H1 (cell line): ENCODE data around the gene NUDT3. TPM values are rescaled to one million over a fixed set of nuclear protein-coding genes. Genes with fewer than 3 reads are reported as not detected.
"Not testable (repeated sequence)": the region's sequence is repeated elsewhere in the genome, so short reads cannot be mapped to it uniquely, and the experiment has no call there.

Experiments used
- CTCF ChIA-PET: fragments of 300-600 bp; sonication (Branson Sonifier 250); formaldehyde crosslinking; loops from one replicate; lab custom pipeline; 2021; ENCODE audit not compliant: partially characterized antibody; lab: Charles Lee
- POLR2A ChIA-PET: fragments of 300-600 bp; sonication (Branson Sonifier 250); formaldehyde crosslinking; loops from one replicate; lab custom pipeline; 2021; ENCODE audit warnings: inconsistent platforms; ENCODE audit not compliant: partially characterized antibody; lab: Charles Lee
- DNase-seq, 2 experiments: peaks; one replicate each; pipeline versions ENCODE4 v3.0.0 to v3.0.0-alpha.2; 2010 to 2022; ENCODE audit warnings: low spot score in 2 of 2, low read depth in 1 of 2, mixed read lengths in 1 of 2
- FAIRE-seq: peaks from 2 replicates; lab custom pipeline; 2011; peaks lifted over from hg19 to GRCh38; lab: Jason Lieb, UNC
- H2AFZ ChIP-seq: 2 replicates; pipeline ENCODE4 v1.8.1; 2012; ENCODE audit warnings: low read length, inconsistent platforms
- H2AK5ac ChIP-seq: 2 replicates; pipeline ENCODE4 v1.6.1; 2013; ENCODE audit warnings: low read depth, low read length
- H2BK120ac ChIP-seq: replicated peaks from 2 replicates; pipeline ENCODE3; 2013; ENCODE audit warnings: low read depth, low read length, inconsistent platforms
- H2BK12ac ChIP-seq: 2 replicates; pipeline ENCODE4 v1.6.1; 2013; ENCODE audit warnings: low read depth, low read length
- H2BK15ac ChIP-seq: 2 replicates; pipeline ENCODE4 v1.6.1; 2013; ENCODE audit warnings: low read length
- H2BK20ac ChIP-seq: 2 replicates; pipeline ENCODE4 v1.6.1; 2013; ENCODE audit warnings: low read length
- H2BK5ac ChIP-seq: 2 replicates; pipeline ENCODE4 v1.6.1; 2013; ENCODE audit warnings: low read depth, low read length
- H3K14ac ChIP-seq: 2 replicates; pipeline ENCODE4 v1.6.1; 2013; ENCODE audit warnings: inconsistent platforms; ENCODE audit not compliant: insufficient read length
- H3K18ac ChIP-seq: 2 replicates; pipeline ENCODE4 v1.6.1; 2013; ENCODE audit warnings: low read length; ENCODE audit errors: extremely low read depth
- H3K23ac ChIP-seq: 2 replicates; pipeline ENCODE4 v1.6.1; 2013; ENCODE audit warnings: inconsistent platforms; ENCODE audit not compliant: insufficient read length
- H3K23me2 ChIP-seq: 2 replicates; pipeline ENCODE4 v1.6.1; 2013; ENCODE audit warnings: low read depth, low read length
- H3K27ac ChIP-seq: 2 replicates; pipeline ENCODE4 v1.6.1; 2011; ENCODE audit warnings: low read depth, low read length, inconsistent platforms
- H3K27me3 ChIP-seq, 4 experiments: replicated peaks in 1 of 4; 1 replicate in 1 of 4; 2 replicates in 3 of 4; pipeline versions ENCODE4 v1.6.1 to v1.8.1; 2011 to 2013; ENCODE audit warnings: low read length in 3 of 4, mild to moderate bottlenecking in 3 of 4, inconsistent platforms in 2 of 4, mixed read lengths in 2 of 4, moderate library complexity in 1 of 4; ENCODE audit not compliant: control insufficient read depth in 3 of 4, insufficient read depth in 3 of 4; ENCODE audit errors: extremely low read depth in 1 of 4
- H3K36me3 ChIP-seq, 4 experiments: 2 replicates each; pipeline versions ENCODE4 v1.6.1 to v1.8.1; 2011 to 2013; ENCODE audit warnings: mild to moderate bottlenecking in 4 of 4, low read length in 3 of 4, moderate library complexity in 2 of 4, control low read depth in 1 of 4, inconsistent platforms in 1 of 4; ENCODE audit not compliant: insufficient read depth in 4 of 4, control insufficient read depth in 2 of 4
- H3K4ac ChIP-seq: replicated peaks from 2 replicates; pipeline ENCODE3; 2013; ENCODE audit warnings: low read length, low read depth, mixed read lengths, inconsistent platforms; ENCODE audit not compliant: insufficient read length
- H3K4me1 ChIP-seq, 4 experiments: replicated peaks in 1 of 4; 1 replicate in 1 of 4; 2 replicates in 3 of 4; pipeline versions ENCODE4 v1.6.1 to v1.8.1; 2011 to 2013; ENCODE audit warnings: low read length in 3 of 4, inconsistent platforms in 2 of 4, mixed read lengths in 1 of 4; ENCODE audit not compliant: insufficient read depth in 4 of 4, control insufficient read depth in 3 of 4
- H3K4me2 ChIP-seq, 2 experiments: 2 replicates each; pipeline versions ENCODE4 v1.6.1 to v1.8.1; 2011 to 2013; ENCODE audit warnings: low read depth in 2 of 2, low read length in 2 of 2, control low read depth in 1 of 2, inconsistent platforms in 1 of 2, mild to moderate bottlenecking in 1 of 2; ENCODE audit not compliant: insufficient read depth in 1 of 2
- H3K4me3 ChIP-seq, 4 experiments: fragments of 200-600, 300-600 bp in 1 of 4; sonication (generic), shearing (Covaris generic), sonication (Bioruptor Twin) in 1 of 4; 2 replicates each; pipeline versions ENCODE4 v1.5.1 to v1.8.1; 2011 to 2016; ENCODE audit warnings: low read length in 4 of 4, low read depth in 3 of 4, control low read depth in 2 of 4, inconsistent platforms in 2 of 4, mild to moderate bottlenecking in 2 of 4, mixed read lengths in 1 of 4, moderate library complexity in 1 of 4; ENCODE audit not compliant: insufficient read depth in 2 of 4; ENCODE audit errors: extremely low read depth in 1 of 4
- H3K56ac ChIP-seq: replicated peaks from 2 replicates; pipeline ENCODE3; 2013; ENCODE audit warnings: low read depth, mild to moderate bottlenecking, mixed read lengths, low read length, inconsistent platforms; ENCODE audit not compliant: insufficient read length
- H3K79me1 ChIP-seq: 2 replicates; pipeline ENCODE4 v1.6.1; 2013; ENCODE audit warnings: low read depth, low read length, control low read depth
- H3K79me2 ChIP-seq, 2 experiments: 2 replicates each; pipeline versions ENCODE4 v1.6.1 to v1.8.1; 2012 to 2013; ENCODE audit warnings: low read length in 2 of 2, mild to moderate bottlenecking in 2 of 2, inconsistent platforms in 1 of 2; ENCODE audit not compliant: insufficient read depth in 2 of 2, control insufficient read depth in 1 of 2
- H3K9ac ChIP-seq, 4 experiments: replicated peaks in 1 of 4; 1 replicate in 1 of 4; 2 replicates in 3 of 4; pipeline versions ENCODE4 v1.6.1 to v1.8.1; 2011 to 2013; ENCODE audit warnings: low read depth in 3 of 4, low read length in 3 of 4, control low read depth in 2 of 4, mild to moderate bottlenecking in 2 of 4, moderate library complexity in 2 of 4, inconsistent platforms in 1 of 4; ENCODE audit errors: extremely low read depth in 1 of 4
- H3K9me3 ChIP-seq, 2 experiments: 2 replicates each; pipeline versions ENCODE4 v1.6.1 to v1.8.1; 2012 to 2013; ENCODE audit warnings: mild to moderate bottlenecking in 2 of 2, moderate library complexity in 2 of 2, control low read depth in 1 of 2, inconsistent platforms in 1 of 2, low read depth in 1 of 2, low read length in 1 of 2, mixed read lengths in 1 of 2; ENCODE audit not compliant: insufficient read depth in 2 of 2
- H4K20me1 ChIP-seq, 2 experiments: replicated peaks in 1 of 2; 2 replicates each; pipeline versions ENCODE3 to v1.8.1; 2011 to 2013; ENCODE audit warnings: inconsistent platforms in 2 of 2, low read length in 2 of 2, mild to moderate bottlenecking in 1 of 2; ENCODE audit not compliant: insufficient read depth in 2 of 2, control insufficient read depth in 1 of 2
- H4K5ac ChIP-seq: 2 replicates; pipeline ENCODE4 v1.6.1; 2013; ENCODE audit warnings: low read length, low read depth, mixed read lengths, inconsistent platforms; ENCODE audit not compliant: insufficient read length
- H4K8ac ChIP-seq: 2 replicates; pipeline ENCODE4 v1.8.0; 2013; ENCODE audit warnings: mild to moderate bottlenecking, moderate library complexity, low read length, inconsistent platforms; ENCODE audit not compliant: insufficient read depth; ENCODE audit errors: extremely low read depth
- H4K91ac ChIP-seq: replicated peaks from 2 replicates; pipeline ENCODE3; 2013; ENCODE audit warnings: low read length, mixed read lengths, inconsistent platforms; ENCODE audit not compliant: insufficient read length
- WGBS, 2 experiments: shearing (Covaris generic) in 1 of 2; methylation state at CpG; one replicate each; pipeline versions ENCODE4 v1.1.6 to v1.1.7; 2013 to 2015; ENCODE audit warnings: low lambda C conversion rate in 2 of 2, mixed read lengths in 2 of 2, inconsistent platforms in 1 of 2, low coverage in 1 of 2, missing lambda C conversion rate in 1 of 2; ENCODE audit not compliant: insufficient replicate concordance in 2 of 2, insufficient coverage in 1 of 2, insufficient read length in 1 of 2; ENCODE audit errors: extremely low coverage in 1 of 2, missing lambda C conversion rate in 1 of 2; 5-methylcytosine and 5-hydroxymethylcytosine counted together
- polyA plus RNA-seq, 7 experiments: library from polyadenylated mRNA; depleted of rRNA in 3 of 7; stranded (reverse) in 5 of 7; unstranded in 2 of 7; fragments of >200 nt in 5 of 7; fragments of 200-250 nt in 2 of 7; gene quantifications; 1 replicate in 5 of 7; 2 replicates in 1 of 7; 4 replicates in 1 of 7; pipeline versions ENCODE4 v1.2.1 to v1.2.3, GENCODE V29; 2011 to 2013; ENCODE audit warnings: missing spikeins in 2 of 7, mixed read lengths in 2 of 7
- total RNA-seq: library from RNA; stranded (reverse); fragmentation: NEBNext Ultra II Directional; extraction: Animal tissue kit (Norgen Biotek cat#: 25700); gene quantifications from 2 replicates; pipeline ENCODE4 v1.2.1, GENCODE V29; 2021

The NUDT3 gene
- total and polyA plus RNA-seq, 2 of the 8 experiments (the other 6 are each of a cell fraction or from before 2014, with no cell fraction given), result 14.1 to 36.9 TPM

DNA sequence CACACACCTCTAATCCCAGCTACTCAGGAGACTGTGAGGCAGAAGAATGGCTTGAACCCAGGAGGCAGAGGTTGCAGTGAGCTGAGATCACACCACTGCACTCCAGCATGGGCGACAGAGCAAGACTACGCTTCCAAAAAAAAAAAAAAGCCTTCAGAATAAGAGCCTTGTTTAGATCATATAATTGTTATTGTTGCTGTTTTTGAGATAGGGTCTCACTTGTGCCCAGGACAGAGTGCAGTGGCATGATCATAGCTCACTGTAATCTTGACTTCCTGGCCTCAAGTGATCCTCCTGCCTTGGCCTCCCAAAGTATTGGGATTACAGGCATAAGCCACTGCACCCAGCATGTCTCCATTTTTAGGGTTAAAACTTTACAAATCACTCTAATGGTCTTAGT, 68.2 kb downstream of the NUDT3 start:
- not testable (repeated sequence) for H2AK5ac ChIP-seq, H3K4me1 ChIP-seq, H3K27me3 ChIP-seq, H3K18ac ChIP-seq, H2BK120ac ChIP-seq, H2BK5ac ChIP-seq, H4K5ac ChIP-seq, H3K23me2 ChIP-seq, H3K23ac ChIP-seq, H2AFZ ChIP-seq, H2BK15ac ChIP-seq, H3K4ac ChIP-seq, H3K56ac ChIP-seq, H4K91ac ChIP-seq, H3K27ac ChIP-seq, FAIRE-seq, H3K14ac ChIP-seq, H2BK12ac ChIP-seq, H3K9ac ChIP-seq, H3K79me1 ChIP-seq, H3K4me2 ChIP-seq, H3K9me3 ChIP-seq, H3K79me2 ChIP-seq, H4K20me1 ChIP-seq, H3K4me3 ChIP-seq, H3K36me3 ChIP-seq, H2BK20ac ChIP-seq, DNase-seq, H4K8ac ChIP-seq
- CTCF ChIA-PET, result interaction anchor here (0.8 to 1.2 kb wide), 2 partner anchors 67 to 584 kb away, joined by 3 read pairs; no protein-coding TSS in a partner anchor
- 96% methylated on average over 2 of the region's 2 CpGs; no CpG with 5 or more reads in 1 of the 2 experiments for WGBS, 2 experiments
- POLR2A ChIA-PET, result interaction anchor here (0.6 to 1.3 kb wide), 4 partner anchors 40 to 372 kb away, joined by 3 to 4 read pairs (median 3); no protein-coding TSS in a partner anchor
